Nephron progenitor cell (in vitro differentiated cells): ENCODE data around the gene ZNF831.

Experiments
- DNase-seq: peaks from one replicate; pipeline ENCODE4 v3.0.0; 2021
- H3K27ac Mint-ChIP-seq: 2 replicates; pipeline ENCODE4 v1.8.0; 2021; ENCODE audit warnings: mild to moderate bottlenecking, moderate library complexity, mixed read lengths
- H3K27me3 Mint-ChIP-seq: 2 replicates; pipeline ENCODE4 v1.8.0; 2021; ENCODE audit warnings: mild to moderate bottlenecking, low read depth, mixed read lengths; ENCODE audit not compliant: poor library complexity
- H3K36me3 Mint-ChIP-seq: 2 replicates; pipeline ENCODE4 v1.8.0; 2021; ENCODE audit warnings: low read depth, mixed read lengths
- H3K4me1 Mint-ChIP-seq: 2 replicates; pipeline ENCODE4 v1.8.0; 2021; ENCODE audit warnings: mixed read lengths
- H3K4me3 Mint-ChIP-seq: 2 replicates; pipeline ENCODE4 v1.8.0; 2021; ENCODE audit warnings: mild to moderate bottlenecking, moderate library complexity, mixed read lengths
- H3K9me3 Mint-ChIP-seq: 2 replicates; pipeline ENCODE4 v1.8.0; 2021; ENCODE audit warnings: mild to moderate bottlenecking, moderate library complexity, mixed read lengths
- TF ChIP-seq, protein P1 (sequence below): fragments of 200-600 bp; sonication (generic); IDR thresholded peaks from 2 replicates; pipeline ENCODE4 v1.5.0; 2021; ENCODE audit warnings: antibody characterized with exemption

Gene ZNF831

DNA sequence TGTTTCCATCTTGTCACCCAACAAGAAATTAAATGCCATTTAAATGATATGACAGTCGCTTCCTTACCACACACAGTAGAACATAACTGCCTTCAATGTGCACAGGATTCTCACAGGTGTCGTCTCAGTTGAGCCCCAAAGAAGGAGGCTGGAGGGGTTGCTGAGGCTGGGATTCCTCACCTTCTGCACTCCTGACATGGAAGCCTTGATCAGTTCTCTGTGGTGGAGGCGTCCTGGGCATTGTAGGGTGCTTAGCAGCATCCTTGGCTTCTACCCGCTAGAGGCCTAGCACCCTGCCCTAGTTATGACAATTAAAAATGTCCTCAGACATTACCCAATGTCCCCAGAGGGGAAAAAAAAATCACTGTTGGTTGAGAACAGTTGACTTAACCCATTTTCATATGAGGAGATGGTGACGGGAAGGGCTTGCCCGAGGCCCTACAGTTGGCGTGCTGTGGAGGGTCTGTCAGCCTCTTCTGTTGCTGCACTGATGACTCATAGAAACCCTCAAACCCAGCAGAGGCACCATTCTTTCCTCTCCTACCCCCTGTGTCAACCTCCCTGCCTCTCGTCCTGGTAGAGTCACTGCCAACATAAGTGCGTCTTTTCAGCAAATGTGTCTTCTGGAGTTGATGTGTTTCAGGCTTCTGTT, 19.3 kb upstream of the ZNF831 start:
- Mint-ChIP-seq H3K4me3 (no peak overlapping the region), H3K9me3 (peaks cover 5% of the 10 kb centered on the region), H3K27ac (no peak overlapping the region), H3K36me3 (no peaks in the 10 kb centered on the region), H3K27me3 (no peaks in the 10 kb centered on the region), H3K4me1 (peaks cover 21% of the 10 kb centered on the region)
- TF ChIP-seq, protein P1, sequence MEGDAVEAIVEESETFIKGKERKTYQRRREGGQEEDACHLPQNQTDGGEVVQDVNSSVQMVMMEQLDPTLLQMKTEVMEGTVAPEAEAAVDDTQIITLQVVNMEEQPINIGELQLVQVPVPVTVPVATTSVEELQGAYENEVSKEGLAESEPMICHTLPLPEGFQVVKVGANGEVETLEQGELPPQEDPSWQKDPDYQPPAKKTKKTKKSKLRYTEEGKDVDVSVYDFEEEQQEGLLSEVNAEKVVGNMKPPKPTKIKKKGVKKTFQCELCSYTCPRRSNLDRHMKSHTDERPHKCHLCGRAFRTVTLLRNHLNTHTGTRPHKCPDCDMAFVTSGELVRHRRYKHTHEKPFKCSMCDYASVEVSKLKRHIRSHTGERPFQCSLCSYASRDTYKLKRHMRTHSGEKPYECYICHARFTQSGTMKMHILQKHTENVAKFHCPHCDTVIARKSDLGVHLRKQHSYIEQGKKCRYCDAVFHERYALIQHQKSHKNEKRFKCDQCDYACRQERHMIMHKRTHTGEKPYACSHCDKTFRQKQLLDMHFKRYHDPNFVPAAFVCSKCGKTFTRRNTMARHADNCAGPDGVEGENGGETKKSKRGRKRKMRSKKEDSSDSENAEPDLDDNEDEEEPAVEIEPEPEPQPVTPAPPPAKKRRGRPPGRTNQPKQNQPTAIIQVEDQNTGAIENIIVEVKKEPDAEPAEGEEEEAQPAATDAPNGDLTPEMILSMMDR = no peak
- DNase-seq = no peak

DNA sequence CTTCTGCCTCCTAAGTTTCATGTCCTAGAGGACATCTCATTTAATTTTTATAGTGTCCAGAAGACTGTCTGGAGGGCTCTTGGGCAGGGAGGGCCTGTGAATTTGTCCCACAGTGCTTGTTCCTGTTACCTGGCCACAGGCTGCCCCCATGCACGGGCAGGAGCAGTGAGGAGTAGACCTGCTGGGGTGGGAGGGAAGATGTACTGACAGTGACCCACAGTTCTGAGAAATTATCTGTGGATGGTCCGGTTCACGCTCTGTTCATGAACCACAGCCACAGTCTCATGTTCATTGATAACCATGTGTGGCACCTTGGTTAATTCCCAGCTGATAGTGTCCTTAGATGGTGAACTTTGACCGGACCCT, 18.8 kb upstream of the ZNF831 start:
- peaks cover 5% of the 10 kb centered on the region for H3K9me3 Mint-ChIP-seq
- TF ChIP-seq, protein P1 = no peak

DNA sequence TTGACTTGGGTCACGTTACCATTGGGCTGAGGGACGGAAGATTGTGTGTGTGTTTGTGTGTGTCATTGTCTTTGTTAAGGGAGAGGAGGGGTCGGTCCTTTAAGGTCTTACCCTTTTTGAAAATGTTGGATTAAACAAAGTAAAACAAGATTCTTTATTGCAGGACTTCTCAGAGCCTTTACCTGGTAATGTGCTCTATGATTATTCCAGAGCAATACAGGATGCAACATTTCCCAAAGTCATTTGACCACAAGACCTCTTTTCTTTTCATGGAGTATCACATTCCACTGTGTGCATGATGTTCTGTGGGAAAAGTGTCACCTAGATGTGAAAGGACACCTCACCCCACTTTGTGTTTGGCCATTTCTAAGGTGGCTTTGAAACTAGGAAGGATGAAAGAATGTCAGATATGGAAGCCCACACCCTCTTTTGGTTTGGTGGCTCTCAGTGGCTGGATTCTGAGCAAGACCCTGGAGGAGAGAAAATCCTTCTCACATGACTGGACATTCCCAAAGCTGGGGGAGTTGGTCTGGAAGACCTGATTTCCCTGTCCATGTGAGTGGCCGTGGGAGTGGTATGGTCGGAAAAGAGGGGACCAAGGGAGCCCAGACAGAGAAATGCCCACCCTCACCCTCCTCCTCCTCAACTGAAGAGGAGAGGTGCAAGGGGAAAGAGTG, 18.2 kb upstream of the ZNF831 start:
- H3K36me3 Mint-ChIP-seq = no peaks in the 10 kb centered on the region
- H3K27ac Mint-ChIP-seq = no peak overlapping the region
- no peaks in the 10 kb centered on the region for H3K27me3 Mint-ChIP-seq
- DNase-seq = no peak
- TF ChIP-seq, protein P1 = no peak
- H3K4me3 Mint-ChIP-seq = no peak overlapping the region
- peaks cover 5% of the 10 kb centered on the region for H3K9me3 Mint-ChIP-seq
- peaks cover 31% of the 10 kb centered on the region for H3K4me1 Mint-ChIP-seq

More for the DNA sequence above, 18.8 kb upstream of the ZNF831 start:
- Mint-ChIP-seq H3K27me3 (no peaks in the 10 kb centered on the region), H3K4me1 (peaks cover 26% of the 10 kb centered on the region), H3K4me3 (no peak overlapping the region), H3K36me3 (no peaks in the 10 kb centered on the region), H3K27ac (no peak overlapping the region)
- DNase-seq = no peak

DNA sequence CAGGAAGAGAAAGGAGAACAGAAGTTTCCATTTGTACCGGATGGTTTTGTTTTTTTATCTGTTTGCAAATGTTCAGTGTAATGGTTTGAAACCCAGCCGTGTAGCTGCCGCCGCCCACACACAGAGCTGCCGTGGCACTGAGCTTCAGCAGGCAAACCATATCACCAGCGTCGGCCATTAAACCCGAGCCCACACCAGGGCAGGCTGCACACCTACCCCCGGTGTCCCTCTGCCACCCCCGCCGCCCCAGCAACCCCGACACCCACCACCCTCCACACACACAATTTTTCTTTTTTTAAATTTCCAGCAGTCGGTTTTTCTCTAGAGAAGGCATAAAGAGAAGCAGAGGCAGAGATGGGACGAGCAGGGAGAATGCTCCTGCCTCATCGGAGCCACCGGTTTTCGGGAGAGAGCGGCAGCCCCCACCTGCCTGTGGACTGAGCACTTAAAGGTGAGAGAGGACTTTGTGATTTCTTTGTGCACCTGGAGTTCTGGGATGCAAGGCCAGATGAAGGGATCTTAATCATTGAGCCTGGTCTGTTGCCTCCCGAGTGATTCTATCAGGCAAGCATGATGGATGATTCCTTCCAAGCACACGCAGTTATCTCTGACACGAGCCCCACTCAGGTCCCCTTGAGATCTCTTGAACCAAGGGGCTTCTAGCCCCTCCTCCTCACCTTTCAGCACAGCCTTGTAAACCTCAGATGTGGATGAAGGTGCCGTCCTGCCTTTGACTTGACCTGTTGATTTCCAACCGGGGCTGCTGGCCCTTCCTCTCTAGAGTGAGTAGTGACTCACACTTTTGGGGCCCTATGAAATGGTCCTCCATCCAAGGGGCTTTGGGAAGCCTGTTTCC, 17.5 kb upstream of the ZNF831 start:
- H3K4me3 Mint-ChIP-seq = no peak overlapping the region
- H3K27me3 Mint-ChIP-seq = no peaks in the 10 kb centered on the region
- no peak overlapping the region for H3K27ac Mint-ChIP-seq
- TF ChIP-seq, protein P1 = no peak
- H3K4me1 Mint-ChIP-seq = peaks cover 31% of the 10 kb centered on the region
- no peaks in the 10 kb centered on the region for H3K36me3 Mint-ChIP-seq
- DNase-seq = no peak
- H3K9me3 Mint-ChIP-seq = peaks cover 5% of the 10 kb centered on the region

DNA sequence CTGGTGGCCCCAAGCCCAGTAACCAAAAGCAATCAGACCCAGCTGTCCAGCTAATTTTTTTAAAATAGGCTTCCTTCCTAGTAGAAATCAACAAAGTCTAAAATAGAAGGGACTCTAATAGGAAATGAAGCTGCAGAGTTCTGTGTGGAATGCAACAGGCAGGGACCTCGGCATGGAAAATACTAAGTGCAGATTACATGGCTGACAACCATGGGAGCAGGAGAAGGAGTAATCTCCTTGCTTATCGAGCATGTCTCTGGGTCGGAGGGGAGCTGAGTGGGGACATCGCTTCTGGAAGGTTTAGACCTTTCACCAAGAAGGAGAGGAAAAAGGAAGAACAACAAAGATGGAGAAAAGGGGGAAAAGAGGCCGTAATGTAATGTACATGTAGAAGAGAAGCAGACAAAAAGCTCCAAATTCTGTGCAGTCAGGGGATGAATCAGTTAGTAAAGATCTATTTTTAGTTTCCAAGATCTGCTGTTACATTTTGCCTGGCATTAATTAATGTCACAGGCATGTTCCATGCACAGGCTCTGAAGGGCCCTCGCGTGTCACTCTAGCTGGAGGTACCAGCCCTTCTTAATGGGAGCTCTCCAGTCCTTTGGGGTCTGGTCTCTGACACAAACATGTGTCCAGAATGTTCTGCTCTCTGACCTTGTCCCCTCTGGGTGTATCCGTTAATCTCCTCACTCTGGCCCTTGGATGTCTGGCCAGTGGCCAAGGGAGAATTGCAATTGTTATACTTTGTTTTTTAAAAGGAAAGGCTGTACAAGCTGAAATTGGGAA, 16.6 kb upstream of the ZNF831 start:
- DNase-seq = no peak
- no peaks in the 10 kb centered on the region for H3K36me3 Mint-ChIP-seq
- H3K9me3 Mint-ChIP-seq = peaks cover 3% of the 10 kb centered on the region
- no peak overlapping the region for H3K4me3 Mint-ChIP-seq
- peaks cover under 1% of the 10 kb centered on the region for H3K27me3 Mint-ChIP-seq
- H3K4me1 Mint-ChIP-seq = peaks cover 31% of the 10 kb centered on the region
- TF ChIP-seq, protein P1 = no peak
- no peak overlapping the region for H3K27ac Mint-ChIP-seq
